A549 (cell line): ENCODE data around the gene ETV3. TPM values are rescaled to one million over a fixed set of nuclear protein-coding genes. Genes with fewer than 3 reads are reported as not detected.
"Not testable (repeated sequence)": the region's sequence is repeated elsewhere in the genome, so short reads cannot be mapped to it uniquely, and the experiment has no call there.

Experiments
- ATAC-seq, 2 experiments: fragments of 200-7000 bp in 1 of 2; fragments of >200 bp in 1 of 2; cut with Nextera tagmentation in 1 of 2; cut with Tn5 transposase in 1 of 2; 3 replicates each; pipeline versions ENCODE4 v1.8.0 to v1.9.1; 2018 to 2020; ENCODE audit warnings: mild to moderate bottlenecking in 1 of 2, moderate library complexity in 1 of 2
- CTCF ChIA-PET: fragments of 300-600 bp; sonication (Branson Sonifier 250); formaldehyde crosslinking; extraction: SDS; loops from one replicate; lab custom pipeline; 2021; ENCODE audit warnings: antibody characterized with exemption, inconsistent platforms; lab: Yijun Ruan, JAX
- POLR2A ChIA-PET: fragments of 350-600 bp; formaldehyde crosslinking; extraction: SDS; loops from one replicate; lab custom pipeline; 2021; ENCODE audit warnings: antibody characterized with exemption, inconsistent platforms; lab: Yijun Ruan, JAX
- DNase-seq, 2 experiments: peaks; one replicate each; pipeline versions ENCODE4 v3.0.0 to v3.0.0-alpha.2; 2011 to 2016; ENCODE audit warnings: low read depth in 1 of 2, low spot score in 1 of 2
- FAIRE-seq: peaks from 2 replicates; lab custom pipeline; 2011; peaks lifted over from hg19 to GRCh38; lab: Jason Lieb, UNC
- H3K27ac ChIP-seq, 2 experiments: fragments of >200 bp; sonication (Bioruptor Twin); formaldehyde crosslinking; 3 replicates each; pipeline ENCODE4 v1.5.1; 2016 to 2017
- H3K4me1 ChIP-seq: fragments of >200 bp; sonication (Bioruptor Twin); formaldehyde crosslinking; 3 replicates; pipeline ENCODE4 v1.6.1; 2016
- H3K4me2 ChIP-seq: fragments of >200 bp; sonication (Bioruptor Twin); formaldehyde crosslinking; 3 replicates; pipeline ENCODE4 v1.6.1; 2016
- H3K4me3 ChIP-seq: fragments of >200 bp; sonication (Bioruptor Twin); formaldehyde crosslinking; 3 replicates; pipeline ENCODE4 v1.5.1; 2016
- H3K9me3 ChIP-seq: fragments of >200 bp; sonication (Bioruptor Twin); formaldehyde crosslinking; 3 replicates; pipeline ENCODE4 v1.6.1; 2016
- E2F6 ChIP-seq: IDR thresholded peaks from 2 replicates; pipeline ENCODE4 v1.6.1; 2012; ENCODE audit warnings: low read depth, borderline replicate concordance
- EHMT2 ChIP-seq: fragments of 200-600 bp; sonication (generic); IDR thresholded peaks from 2 replicates; pipeline ENCODE4 v1.6.1; 2016; ENCODE audit warnings: antibody characterized with exemption, low read depth, mild to moderate bottlenecking, moderate library complexity
- EP300 ChIP-seq, 2 experiments: fragments of >200 bp; sonication (Bioruptor Twin); formaldehyde crosslinking; IDR thresholded peaks; 2 replicates in 1 of 2; 3 replicates in 1 of 2; pipeline ENCODE4 v1.6.1; 2016 to 2017
- MAFK ChIP-seq: fragments of 450-650 bp; IDR thresholded peaks from 2 replicates; pipeline ENCODE4 v1.6.1; 2014; ENCODE audit not compliant: partially characterized antibody
- RAD21 ChIP-seq, 2 experiments: fragments of >200 bp in 1 of 2; sonication (Bioruptor Twin) in 1 of 2; formaldehyde crosslinking in 1 of 2; IDR thresholded peaks in 1 of 2; conservative IDR thresholded peaks in 1 of 2; 2 replicates in 1 of 2; 3 replicates in 1 of 2; pipeline ENCODE4 v1.6.1; 2012 to 2018; ENCODE audit warnings: inconsistent platforms in 1 of 2
- RNF2 ChIP-seq: fragments of 200-600 bp; sonication (generic); IDR thresholded peaks from 2 replicates; pipeline ENCODE4 v1.6.1; 2016; ENCODE audit warnings: low read depth, mild to moderate bottlenecking, antibody characterized with exemption, moderate library complexity, borderline replicate concordance
- SMC3 ChIP-seq: fragments of >200 bp; sonication (Bioruptor Twin); formaldehyde crosslinking; IDR thresholded peaks from 3 replicates; pipeline ENCODE4 v1.6.1; 2018; ENCODE audit warnings: inconsistent platforms
- WGBS: methylation state at CpG from one replicate; pipeline ENCODE4 v1.1.6; 2017; ENCODE audit errors: missing lambda C conversion rate; 5-methylcytosine and 5-hydroxymethylcytosine counted together
- polyA plus RNA-seq, 4 experiments: library from polyadenylated mRNA; depleted of rRNA in 3 of 4; stranded (reverse); fragments of >200 nt; fragmentation: RNase III in 1 of 4; extraction: RNeasy Plus Mini Kit Qiagen cat#74134 plus additional on column Dnase treatment in 1 of 4; gene quantifications; 2 replicates in 3 of 4; 3 replicates in 1 of 4; pipeline ENCODE4 v1.2.3, GENCODE V29; 2011 to 2017
- TF ChIP-seq, protein P1 (sequence below): fragments of >200 bp; sonication (Bioruptor Twin); formaldehyde crosslinking; IDR thresholded peaks from 3 replicates; pipeline ENCODE4 v1.5.1; 2016
- TF ChIP-seq, protein P2 (sequence below): fragments of 250-450 bp; sonication (Bioruptor Pico); IDR thresholded peaks from 2 replicates; pipeline ENCODE4 v1.5.0; 2020; ENCODE audit warnings: low read depth, mild to moderate bottlenecking, moderate library complexity

ETV3 gene
- polyA plus RNA-seq, 2 of the 4 experiments (the other 2 are of a cell fraction): 11.1 to 14.5 TPM

DNA sequence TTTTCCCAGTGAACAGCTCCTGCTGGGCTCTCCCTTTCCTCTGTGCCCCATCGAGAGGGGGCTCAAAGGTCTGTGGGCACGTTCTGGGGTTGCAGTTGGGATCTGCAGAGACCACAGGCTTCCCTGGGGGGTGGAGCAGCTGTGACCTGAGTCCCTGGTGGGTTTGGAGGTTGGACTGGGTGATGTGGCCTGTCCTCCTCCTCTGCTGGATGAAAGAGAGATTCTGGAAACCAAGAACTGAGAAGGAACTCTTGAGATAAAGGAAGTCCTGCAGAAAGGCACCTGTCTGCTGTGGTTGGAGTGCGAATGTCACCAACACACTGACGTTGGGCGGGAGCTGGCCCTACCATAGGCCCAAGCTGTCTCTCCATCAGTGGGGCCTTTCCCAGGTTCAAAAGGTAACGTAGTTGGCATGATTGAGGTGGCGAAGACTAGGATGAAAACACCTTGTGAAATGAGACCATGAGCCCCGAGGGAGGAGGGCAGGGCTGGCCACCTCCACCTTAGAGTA is 35.8 kb upstream of the ETV3 start:
- CTCF ChIA-PET: interaction anchor here (1.1 to 5.4 kb wide), 5 partner anchors 17 to 83 kb away, joined by 3 to 25 read pairs (median 10); no protein-coding TSS in a partner anchor
- POLR2A ChIA-PET: no interaction called here

DNA sequence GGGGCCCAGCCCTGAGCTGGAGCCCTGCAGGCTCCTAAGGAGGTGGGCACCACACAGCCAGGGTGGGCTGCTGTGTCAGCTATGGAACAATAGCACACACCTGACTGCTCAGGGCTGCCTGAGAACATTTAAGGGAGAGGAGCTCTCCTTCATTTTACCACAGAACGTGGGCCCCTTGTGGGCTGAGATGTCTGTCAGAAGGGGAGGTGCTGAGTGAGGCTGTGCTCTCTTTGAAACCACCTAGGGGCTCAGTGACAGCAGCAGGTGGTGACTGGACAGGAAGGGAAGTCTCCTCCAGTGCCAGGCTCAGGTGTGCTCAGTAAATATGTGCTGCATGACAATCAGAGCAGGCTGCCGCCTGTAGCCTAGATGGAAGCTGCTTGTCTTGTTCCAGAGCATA is 35.0 kb upstream of the ETV3 start:
- 16% methylated on average over 2 of the region's 2 CpGs for WGBS
- H3K4me1 ChIP-seq, H3K4me3 ChIP-seq, FAIRE-seq, H3K9me3 ChIP-seq, ATAC-seq, H3K4me2 ChIP-seq, DNase-seq, H3K27ac ChIP-seq: not testable (repeated sequence)
- POLR2A ChIA-PET: interaction anchor here (0.5 kb wide), 1 partner anchor 12 kb away, joined by 3 read pairs; no protein-coding TSS in a partner anchor
- CTCF ChIA-PET: interaction anchor here (0.7 to 5.4 kb wide), 4 partner anchors 17 to 322 kb away, joined by 3 to 25 read pairs (median 6); no protein-coding TSS in a partner anchor

More for the DNA sequence above, 35.8 kb upstream of the ETV3 start:
- WGBS: 39% methylated on average over 8 of the region's 8 CpGs
- no peak for ATAC-seq
- Histone ChIP-seq H3K9me3 (no peaks in the 10 kb centered on the region), H3K4me2 (no peak overlapping the region), H3K4me3 (no peak overlapping the region), H3K4me1 (no peaks in the 10 kb centered on the region), H3K27ac (no peak overlapping the region)
- no peak for FAIRE-seq
- no peak for DNase-seq
- no peak for TF ChIP-seq MAFK
- no peak for TF ChIP-seq EHMT2
- TF ChIP-seq EP300 (IDR thresholded peaks at IDR 0.05): no peak
- no peak for TF ChIP-seq E2F6
- TF ChIP-seq RAD21 (conservative IDR thresholded peaks at IDR 0.05 in 1 of 2, IDR thresholded peaks at IDR 0.05 in 1 of 2): no peak

GRCh38 chr1:157172591-157172990 is 34.4 kb upstream of the ETV3 start:
- DNase-seq, H3K9me3 ChIP-seq, H3K27ac ChIP-seq, H3K4me3 ChIP-seq, ATAC-seq, H3K4me2 ChIP-seq, FAIRE-seq, H3K4me1 ChIP-seq: not testable (repeated sequence)
- ChIA-PET POLR2A (interaction anchor here (0.5 kb wide), 1 partner anchor 12 kb away, joined by 3 read pairs; no protein-coding TSS in a partner anchor), CTCF (interaction anchor here (2.4 to 5.4 kb wide), 2 partner anchors 8 to 82 kb away, joined by 11 to 25 read pairs; no protein-coding TSS in a partner anchor)
- WGBS: 15% methylated on average over 2 of the region's 2 CpGs

DNA sequence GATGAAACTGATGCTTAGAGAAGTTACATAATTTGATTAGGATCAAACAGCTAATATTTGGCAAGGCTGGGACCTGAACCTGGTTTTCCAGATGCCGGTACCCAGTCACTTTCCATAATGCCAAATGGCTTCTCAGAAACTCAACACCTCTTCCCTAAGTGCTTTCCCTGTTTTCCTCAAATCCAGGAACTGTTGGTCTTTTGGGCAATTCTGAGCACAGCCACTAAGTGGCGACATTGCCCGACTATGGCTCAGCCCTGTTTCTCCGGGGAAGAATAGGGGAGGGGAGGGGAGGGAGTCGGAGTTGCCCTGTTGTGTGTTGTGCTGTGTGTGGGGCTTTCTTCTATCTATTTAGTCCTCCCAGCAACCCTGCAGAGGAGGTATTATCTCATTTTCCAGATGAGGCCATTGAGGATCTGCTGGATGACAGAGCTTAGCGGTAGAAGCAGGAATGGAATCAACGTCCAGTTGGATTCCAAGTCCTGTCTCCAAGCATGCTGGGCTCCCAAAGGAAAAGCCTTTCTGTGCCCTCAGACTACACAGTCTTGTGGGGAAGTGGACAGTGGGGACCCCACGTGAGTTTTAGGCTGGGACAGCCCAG is 33.8 kb upstream of the ETV3 start:
- DNase-seq: peak in 1 of 2 experiments; percentile 22
- H3K9me3 ChIP-seq, POLR2A ChIA-PET, H3K27ac ChIP-seq, H3K4me2 ChIP-seq, H3K4me1 ChIP-seq, H3K4me3 ChIP-seq: not testable (repeated sequence)
- ATAC-seq: peak; percentile 63 to 89; a peak in 4 of 6 replicates
- 14% methylated on average over 5 of the region's 8 CpGs for WGBS
- CTCF ChIA-PET: interaction anchor here (1.0 to 5.4 kb wide), 9 partner anchors 9 to 757 kb away, joined by 3 to 25 read pairs (median 4); no protein-coding TSS in a partner anchor
- FAIRE-seq: peak; percentile 46

- Histone ChIP-seq H3K9me3 (no peaks in the 10 kb centered on the region), H3K27ac (no peak overlapping the region), H3K4me2 (no peak overlapping the region), H3K4me1 (no peaks in the 10 kb centered on the region), H3K4me3 (no peak overlapping the region)
- TF ChIP-seq, protein P1, sequence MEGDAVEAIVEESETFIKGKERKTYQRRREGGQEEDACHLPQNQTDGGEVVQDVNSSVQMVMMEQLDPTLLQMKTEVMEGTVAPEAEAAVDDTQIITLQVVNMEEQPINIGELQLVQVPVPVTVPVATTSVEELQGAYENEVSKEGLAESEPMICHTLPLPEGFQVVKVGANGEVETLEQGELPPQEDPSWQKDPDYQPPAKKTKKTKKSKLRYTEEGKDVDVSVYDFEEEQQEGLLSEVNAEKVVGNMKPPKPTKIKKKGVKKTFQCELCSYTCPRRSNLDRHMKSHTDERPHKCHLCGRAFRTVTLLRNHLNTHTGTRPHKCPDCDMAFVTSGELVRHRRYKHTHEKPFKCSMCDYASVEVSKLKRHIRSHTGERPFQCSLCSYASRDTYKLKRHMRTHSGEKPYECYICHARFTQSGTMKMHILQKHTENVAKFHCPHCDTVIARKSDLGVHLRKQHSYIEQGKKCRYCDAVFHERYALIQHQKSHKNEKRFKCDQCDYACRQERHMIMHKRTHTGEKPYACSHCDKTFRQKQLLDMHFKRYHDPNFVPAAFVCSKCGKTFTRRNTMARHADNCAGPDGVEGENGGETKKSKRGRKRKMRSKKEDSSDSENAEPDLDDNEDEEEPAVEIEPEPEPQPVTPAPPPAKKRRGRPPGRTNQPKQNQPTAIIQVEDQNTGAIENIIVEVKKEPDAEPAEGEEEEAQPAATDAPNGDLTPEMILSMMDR: peak; percentile 55
- TF ChIP-seq RAD21 (conservative IDR thresholded peaks at IDR 0.05 in 1 of 2, IDR thresholded peaks at IDR 0.05 in 1 of 2) (peak in 1 of 2 experiments; percentile 17; a peak in 2 of 5 replicates), RNF2 (no peak), SMC3 (0 out of 3 replicates have a peak, but pooled peaks have one; percentile 23)
- TF ChIP-seq, protein P2, sequence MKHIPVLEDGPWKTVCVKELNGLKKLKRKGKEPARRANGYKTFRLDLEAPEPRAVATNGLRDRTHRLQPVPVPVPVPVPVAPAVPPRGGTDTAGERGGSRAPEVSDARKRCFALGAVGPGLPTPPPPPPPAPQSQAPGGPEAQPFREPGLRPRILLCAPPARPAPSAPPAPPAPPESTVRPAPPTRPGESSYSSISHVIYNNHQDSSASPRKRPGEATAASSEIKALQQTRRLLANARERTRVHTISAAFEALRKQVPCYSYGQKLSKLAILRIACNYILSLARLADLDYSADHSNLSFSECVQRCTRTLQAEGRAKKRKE: no peak
- DNase-seq (peak; percentile 51 to 63), FAIRE-seq (no peak), ATAC-seq (peak in 1 of 2 experiments; percentile 67; a peak in 4 of 6 replicates)
- CTCF ChIA-PET: interaction anchor here (0.5 to 5.4 kb wide), 13 partner anchors 10 to 954 kb away, joined by 3 to 25 read pairs (median 4); no protein-coding TSS in a partner anchor
- WGBS: 42% methylated on average over 22 of the region's 22 CpGs
- POLR2A ChIA-PET: no interaction called here
Observed at GRCh38 chr1:157170677-157171515, 32.7 kb upstream of the ETV3 start.
